ENCODE results near the gene FOXC2. TPM values are rescaled to one million over a fixed set of nuclear protein-coding genes. Genes with fewer than 3 reads are reported as not detected.

The FOXC2 gene
- total RNA-seq, 2 donors from 2014 or later = 54.5 to 60.7 TPM

GRCh38 chr16:86591270-86591669, 24.6 kb downstream of the FOXC2 start:
- H3K27ac ChIP-seq = peak overlapping the region; percentile 76 to 91
- H3K27me3 ChIP-seq (replicated peaks; ENCODE audit: insufficient read depth) = no peaks in the 10 kb centered on the region
- peaks cover 53 to 97% of the 10 kb centered on the region in 2 donors for H3K4me1 ChIP-seq (ENCODE audit: control insufficient read depth in 1 of 2, low read depth in 2 of 2)
- no peaks in the 10 kb centered on the region for H3K36me3 ChIP-seq
- no peak overlapping the region for H3K4me3 ChIP-seq
- no peak for DNase-seq (ENCODE audit: low spot score)
- TF ChIP-seq CTCF (IDR thresholded peaks at IDR 0.05) = no peak
- ATAC-seq (ENCODE audit: insufficient number of reproducible peaks, low FRiP score, low read depth) = no peak
- no peaks in the 10 kb centered on the region for H3K9me3 ChIP-seq

GRCh38 chr16:86593913-86594620, 27.4 kb downstream of the FOXC2 start:
- no peak for ATAC-seq (ENCODE audit: insufficient number of reproducible peaks, low FRiP score, low read depth)
- no peaks in the 10 kb centered on the region for H3K9me3 ChIP-seq
- no peaks in the 10 kb centered on the region for H3K36me3 ChIP-seq
- H3K4me3 ChIP-seq = peak overlapping the region; percentile 38
- peak overlapping the region; percentile 87 to 94 for H3K27ac ChIP-seq
- DNase-seq (ENCODE audit: low spot score) = no peak
- no peak for TF ChIP-seq CTCF (IDR thresholded peaks at IDR 0.05)
- peaks cover 49 to 98% of the 10 kb centered on the region in 2 donors for H3K4me1 ChIP-seq (ENCODE audit: control insufficient read depth in 1 of 2, low read depth in 2 of 2)
- H3K27me3 ChIP-seq (replicated peaks; ENCODE audit: insufficient read depth) = no peaks in the 10 kb centered on the region

- H3K4me1 ChIP-seq (ENCODE audit: control insufficient read depth in 1 of 2, low read depth in 2 of 2) = peaks cover 45 to 96% of the 10 kb centered on the region in 2 donors
- DNase-seq (ENCODE audit: low spot score) (no peak), ATAC-seq (ENCODE audit: insufficient number of reproducible peaks, low FRiP score, low read depth) (no peak)
- H3K9me3 ChIP-seq = no peaks in the 10 kb centered on the region
- peak overlapping the region; percentile 38 for H3K4me3 ChIP-seq
- H3K27me3 ChIP-seq (replicated peaks; ENCODE audit: insufficient read depth) = no peaks in the 10 kb centered on the region
- no peak for TF ChIP-seq CTCF (IDR thresholded peaks at IDR 0.05)
- peak overlapping the region; percentile 87 to 94 for H3K27ac ChIP-seq
- no peaks in the 10 kb centered on the region for H3K36me3 ChIP-seq
These were observed 28.1 kb downstream of the FOXC2 start for GRCh38 chr16:86594721-86595120.

GRCh38 chr16:86595983-86596605, 29.5 kb downstream of the FOXC2 start:
- Histone ChIP-seq H3K27ac (peak overlapping the region; percentile 87 to 94), H3K27me3 (replicated peaks; ENCODE audit: insufficient read depth) (no peaks in the 10 kb centered on the region), H3K36me3 (no peaks in the 10 kb centered on the region), H3K4me1 (ENCODE audit: control insufficient read depth in 1 of 2, low read depth in 2 of 2) (peaks cover 36 to 95% of the 10 kb centered on the region in 2 donors), H3K9me3 (no peaks in the 10 kb centered on the region), H3K4me3 (no peak overlapping the region)
- ATAC-seq (ENCODE audit: insufficient number of reproducible peaks, low FRiP score, low read depth) (no peak), DNase-seq (ENCODE audit: low spot score) (no peak)
- TF ChIP-seq CTCF (IDR thresholded peaks at IDR 0.05) = no peak

GRCh38 chr16:86597126-86597879, 30.7 kb downstream of the FOXC2 start:
- Histone ChIP-seq H3K4me3 (peak overlapping the region; percentile 56), H3K27ac (peak overlapping the region; percentile 87 to 94), H3K36me3 (no peaks in the 10 kb centered on the region), H3K4me1 (ENCODE audit: control insufficient read depth in 1 of 2, low read depth in 2 of 2) (peaks cover 42 to 95% of the 10 kb centered on the region in 2 donors), H3K9me3 (no peaks in the 10 kb centered on the region), H3K27me3 (replicated peaks; ENCODE audit: insufficient read depth) (no peaks in the 10 kb centered on the region)
- ATAC-seq (ENCODE audit: insufficient number of reproducible peaks, low FRiP score, low read depth) (no peak), DNase-seq (ENCODE audit: low spot score) (no peak)
- no peak for TF ChIP-seq CTCF (IDR thresholded peaks at IDR 0.05)

Measured in thoracic aorta (tissue), 2 donors.